ENCODE data around the gene TTBK1. TPM values are rescaled to one million over a fixed set of nuclear protein-coding genes. Genes with fewer than 3 reads are reported as not detected.

Gene TTBK1
- total and polyA plus RNA-seq, 10 of the 15 experiments (the other 5 are each of a cell fraction or from before 2014, with no cell fraction given) = 0.05 to 0.27 TPM; not detected in 8

- no peak for TF ChIP-seq YY1 (IDR thresholded peaks at IDR 0.05; ENCODE audit: low read depth, low read length)
- TF ChIP-seq PML (IDR thresholded peaks at IDR 0.05; ENCODE audit: low read length) = no peak
- TF ChIP-seq NR2C1 (IDR thresholded peaks at IDR 0.05) = no peak
- no peak for TF ChIP-seq MLLT1 (IDR thresholded peaks at IDR 0.05)
- no peak for TF ChIP-seq CBX3 (IDR thresholded peaks at IDR 0.05; ENCODE audit: borderline replicate concordance, low read depth)
- peak; percentile 22 to 36; a peak in 1 of 4 replicates for TF ChIP-seq IKZF2 (IDR thresholded peaks at IDR 0.05)
- peak; percentile 87 for TF ChIP-seq MEF2B (IDR thresholded peaks at IDR 0.05; ENCODE audit: partially characterized antibody, poor library complexity, severe bottlenecking)
- 0 out of 2 replicates have a peak, but pooled peaks have one; percentile 15 for TF ChIP-seq RCOR1 (conservative IDR thresholded peaks at IDR 0.05; ENCODE audit: low read depth, low read length)
- TF ChIP-seq NFYB (IDR thresholded peaks at IDR 0.05; ENCODE audit: insufficient read depth, low read depth, low read length) = 0 out of 2 replicates have a peak, but pooled peaks have one; percentile 11
- 0 out of 2 replicates have a peak, but pooled peaks have one; percentile 16 for TF ChIP-seq ZNF687 (IDR thresholded peaks at IDR 0.05)
- no peak for TF ChIP-seq POLR2AphosphoS2 (IDR thresholded peaks at IDR 0.05; ENCODE audit: low read depth, low read length)
- TF ChIP-seq ZNF217 (IDR thresholded peaks at IDR 0.05) = peak; percentile 73; the same call in 1 of the 2 replicates
- no peak for TF ChIP-seq NR2F1 (conservative IDR thresholded peaks at IDR 0.05)
- no peak for TF ChIP-seq BACH1 (IDR thresholded peaks at IDR 0.05; ENCODE audit: borderline replicate concordance)
- TF ChIP-seq TCF3 (IDR thresholded peaks at IDR 0.05; ENCODE audit: borderline replicate concordance, insufficient read depth, low read depth, low read length) = no peak
- 0 out of 2 replicates have a peak, but pooled peaks have one; percentile 38 for TF ChIP-seq CHD1 (IDR thresholded peaks at IDR 0.05; ENCODE audit: low read depth, low read length)
- no peak for TF ChIP-seq EZH2 (IDR thresholded peaks at IDR 0.05; ENCODE audit: borderline replicate concordance, control insufficient read depth, low read depth, low read length)
- peak; percentile 19; the same call in 1 of the 2 replicates for TF ChIP-seq SPI1 (IDR thresholded peaks at IDR 0.05; ENCODE audit: borderline replicate concordance, insufficient read depth, low read depth, low read length)
- TF ChIP-seq FOS (IDR thresholded peaks at IDR 0.05; ENCODE audit: borderline replicate concordance, extremely low read depth, insufficient read length) = no peak
- TF ChIP-seq FOXK2 (IDR thresholded peaks at IDR 0.05) = 0 out of 2 replicates have a peak, but pooled peaks have one; percentile 40
- TF ChIP-seq SMC3 (IDR thresholded peaks at IDR 0.05; ENCODE audit: borderline replicate concordance, low read length) = peak; percentile 53; the same call in 1 of the 2 replicates
Measured at GRCh38 chr6:43308101-43308989, 65.1 kb downstream of the TTBK1 start, which contains the start of gene CRIP3 (continued).

Measured in GM12878 (cell line).